Nucleus accumbens (tissue), 56 donors: ENCODE measurements around the gene SAMD11.
"Not testable (repeated sequence)": the region's sequence is repeated elsewhere in the genome, so short reads cannot be mapped to it uniquely, and the experiment has no call there.

Source experiments
- DNase-seq, 56 donors: peaks; one replicate each; lab custom pipeline; 2025; lab: John Stamatoyannopoulos, UW

Gene SAMD11

DNA sequence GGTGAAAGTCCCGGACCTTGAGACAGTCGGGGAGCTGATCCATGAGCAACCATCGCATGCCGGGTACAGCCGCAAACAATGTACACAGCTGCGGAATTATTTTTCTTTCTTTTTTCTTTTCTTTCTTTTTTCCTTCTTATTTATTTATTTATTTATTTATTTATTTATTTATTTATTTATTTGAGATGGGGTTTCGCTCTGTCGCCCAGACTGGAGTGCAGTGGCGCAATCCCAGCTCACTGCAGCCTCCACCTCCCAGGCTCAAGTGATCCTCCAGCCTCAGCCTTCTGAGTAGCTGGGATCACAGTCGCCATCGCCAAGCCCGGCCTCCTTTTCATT is 60.7 kb downstream of the SAMD11 start:
- no peak for DNase-seq

GRCh38 chr1:985126-985525 is 61.4 kb downstream of the SAMD11 start:
- DNase-seq, result no peak

DNA sequence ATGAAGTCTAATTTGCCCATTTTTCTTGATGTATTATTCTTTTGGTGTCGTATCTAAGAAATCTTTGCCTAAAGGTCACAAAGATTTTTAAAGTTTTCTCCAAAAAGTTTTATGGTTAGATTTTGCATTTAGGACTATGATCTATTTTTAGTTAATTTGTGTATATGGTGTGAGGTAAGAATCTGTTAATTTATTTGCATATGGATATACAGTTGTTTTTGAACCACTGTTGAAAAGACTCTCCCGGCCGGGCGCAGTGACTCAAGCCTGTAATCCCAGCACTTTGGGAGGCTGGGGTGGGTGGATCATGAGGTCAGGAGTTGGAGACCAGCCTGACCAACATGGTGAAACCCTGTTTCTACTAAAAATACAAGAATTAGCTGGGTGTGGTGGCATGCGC is 64.3 kb downstream of the SAMD11 start:
- DNase-seq, result not testable (repeated sequence)

GRCh38 chr1:991275-991674 is 67.6 kb downstream of the SAMD11 start:
- not testable (repeated sequence) for DNase-seq

DNA sequence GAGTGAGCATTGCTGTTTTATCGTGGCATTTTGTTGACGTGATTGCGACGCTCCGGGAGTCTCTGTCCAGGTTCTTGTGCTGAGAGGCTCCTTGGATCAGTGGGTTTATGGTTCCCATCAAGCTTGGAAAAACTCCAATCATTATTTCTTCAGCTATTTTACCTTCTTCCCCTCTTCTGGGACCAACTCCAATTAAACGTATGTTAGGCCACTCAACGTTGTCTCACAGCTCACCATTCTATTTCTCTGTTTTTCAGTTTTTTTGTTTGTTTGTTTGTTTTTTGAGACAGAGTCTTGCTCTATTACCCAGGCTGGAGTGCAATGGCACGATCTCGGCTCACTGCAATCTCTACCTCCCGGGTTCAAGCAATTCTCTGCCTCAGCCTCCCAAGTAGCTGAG is 68.2 kb downstream of the SAMD11 start:
- DNase-seq, result no peak

GRCh38 chr1:992362-992761 is 68.6 kb downstream of the SAMD11 start:
- no peak for DNase-seq

- DNase-seq, result no peak
These were observed 69.8 kb downstream of the SAMD11 start for GRCh38 chr1:993379-993995.
